BE2C (cell line): ENCODE results near the gene AKR1B1.

Source experiments
- DNase-seq: peaks from one replicate; pipeline ENCODE4 v3.0.0-alpha.2; 2020
- H3K27me3 ChIP-seq: fragments of 250-450 bp; sonication (Bioruptor Pico); 2 replicates; pipeline ENCODE4 v1.5.1; 2020; ENCODE audit warnings: mild to moderate bottlenecking
- H3K36me3 ChIP-seq: fragments of 250-450 bp; sonication (Bioruptor Pico); 2 replicates; pipeline ENCODE4 v1.5.1; 2020; ENCODE audit warnings: mild to moderate bottlenecking
- H3K4me1 ChIP-seq: fragments of 250-450 bp; sonication (Bioruptor Pico); 2 replicates; pipeline ENCODE4 v1.5.1; 2020
- H3K4me3 ChIP-seq: 2 replicates; pipeline ENCODE4 v1.5.1; 2011; ENCODE audit warnings: low read depth, low read length
- H3K9me3 ChIP-seq: fragments of 250-450 bp; sonication (Bioruptor Pico); 2 replicates; pipeline ENCODE4 v1.5.1; 2020
- CTCF ChIP-seq: IDR thresholded peaks from 2 replicates; pipeline ENCODE4 v1.5.1; 2012; ENCODE audit warnings: mild to moderate bottlenecking, low read depth, low read length

Gene AKR1B1

DNA sequence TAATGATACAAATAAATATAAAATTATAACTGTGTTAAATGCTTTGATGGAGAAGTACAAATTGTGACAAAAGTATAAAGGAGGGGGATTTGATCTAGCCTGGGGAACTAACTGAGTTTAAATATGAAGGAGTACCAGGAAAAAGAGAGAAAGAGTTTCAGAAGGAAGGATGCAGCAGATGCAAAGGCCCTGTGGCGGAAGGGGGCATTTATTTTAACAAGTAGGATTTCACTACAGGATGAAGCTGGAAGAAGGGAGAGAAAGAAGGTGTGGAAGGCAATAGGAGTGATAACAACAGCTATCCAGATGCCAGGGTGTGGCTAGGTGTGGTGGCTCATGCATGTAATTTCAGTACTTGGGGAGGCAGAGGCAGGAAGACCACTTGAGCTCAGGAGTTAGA lies 55.8 kb downstream of the AKR1B1 start:
- no peaks in the 10 kb centered on the region for H3K27me3 ChIP-seq
- H3K36me3 ChIP-seq = no peaks in the 10 kb centered on the region
- no peak for TF ChIP-seq CTCF
- DNase-seq = no peak
- no peaks in the 10 kb centered on the region for H3K4me1 ChIP-seq
- H3K4me3 ChIP-seq = no peak overlapping the region
- peaks cover 2% of the 10 kb centered on the region; the same call in 1 of the 2 replicates for H3K9me3 ChIP-seq

- no peak for TF ChIP-seq CTCF
- no peak for DNase-seq
- Histone ChIP-seq H3K4me1 (no peaks in the 10 kb centered on the region), H3K9me3 (peaks cover 2% of the 10 kb centered on the region; the same call in 1 of the 2 replicates), H3K27me3 (no peaks in the 10 kb centered on the region), H3K4me3 (no peak overlapping the region), H3K36me3 (no peaks in the 10 kb centered on the region)
These were observed 58.0 kb downstream of the AKR1B1 start for GRCh38 chr7:134400859-134401258.

GRCh38 chr7:134396031-134396430 lies 62.9 kb downstream of the AKR1B1 start:
- no peak for DNase-seq
- no peaks in the 10 kb centered on the region for H3K36me3 ChIP-seq
- H3K4me1 ChIP-seq = no peaks in the 10 kb centered on the region
- H3K4me3 ChIP-seq = no peak overlapping the region
- H3K9me3 ChIP-seq = no peaks in the 10 kb centered on the region
- no peak for TF ChIP-seq CTCF
- H3K27me3 ChIP-seq = no peaks in the 10 kb centered on the region

DNA sequence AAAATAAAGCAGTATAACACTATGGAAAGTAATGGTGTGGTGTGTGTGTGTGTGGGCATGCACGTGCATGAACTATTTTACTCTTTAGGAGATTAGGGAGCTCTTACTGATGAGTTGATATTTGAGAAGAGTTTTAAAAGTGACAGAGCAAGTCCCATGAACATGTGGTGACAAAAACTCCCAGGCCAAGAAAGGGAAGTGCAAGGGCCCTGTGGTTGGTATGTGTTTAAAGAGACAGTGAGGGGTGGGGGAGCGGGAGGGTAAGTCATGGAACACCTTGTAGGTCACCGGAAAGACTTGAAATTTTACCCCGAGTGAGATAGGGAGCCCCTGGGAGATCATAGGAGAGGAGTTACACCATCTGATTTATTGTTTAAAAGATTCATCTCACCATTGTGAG lies 63.3 kb downstream of the AKR1B1 start:
- Histone ChIP-seq H3K9me3 (no peaks in the 10 kb centered on the region), H3K4me3 (no peak overlapping the region), H3K36me3 (no peaks in the 10 kb centered on the region), H3K4me1 (no peaks in the 10 kb centered on the region), H3K27me3 (no peaks in the 10 kb centered on the region)
- no peak for TF ChIP-seq CTCF
- DNase-seq = no peak

GRCh38 chr7:134394056-134394455 lies 64.8 kb downstream of the AKR1B1 start:
- Histone ChIP-seq H3K9me3 (no peaks in the 10 kb centered on the region), H3K36me3 (no peaks in the 10 kb centered on the region), H3K27me3 (no peaks in the 10 kb centered on the region), H3K4me1 (no peaks in the 10 kb centered on the region), H3K4me3 (no peak overlapping the region)
- DNase-seq = no peak
- TF ChIP-seq CTCF = no peak
